Activated T-cell treated with anti-CD3 and anti-CD28 coated beads, Interleukin-2, amount 50 U/mL, for 4 hours (primary cell): ENCODE data around the gene LRRFIP1. TPM values are rescaled to one million over a fixed set of nuclear protein-coding genes. Genes with fewer than 3 reads are reported as not detected.
"Not testable (repeated sequence)": the region's sequence is repeated elsewhere in the genome, so short reads cannot be mapped to it uniquely, and the experiment has no call there.

ENCODE experiments used
- ATAC-seq, 2 donors: fragments of 200-7000 bp; cut with Tn5 transposase; one replicate each; pipeline ENCODE4 v1.10.0; 2021
- DNase-seq: peaks from one replicate; pipeline ENCODE4 v3.0.0-alpha.2; 2020
- H3K27me3 Mint-ChIP-seq: one replicate; pipeline ENCODE4 v1.8.0; 2021; ENCODE audit warnings: low read depth, mixed read lengths
- H3K36me3 Mint-ChIP-seq: one replicate; pipeline ENCODE4 v1.8.0; 2022; ENCODE audit warnings: mixed read lengths; ENCODE audit not compliant: insufficient read depth
- H3K4me1 Mint-ChIP-seq: one replicate; pipeline ENCODE4 v1.8.0; 2021; ENCODE audit warnings: low read depth, mixed read lengths
- H3K4me3 Mint-ChIP-seq: one replicate; pipeline ENCODE4 v1.8.0; 2021; ENCODE audit warnings: mild to moderate bottlenecking, moderate library complexity, mixed read lengths
- H3K9me3 Mint-ChIP-seq: one replicate; pipeline ENCODE4 v1.8.0; 2021; ENCODE audit warnings: mixed read lengths
- total RNA-seq, 3 donors: library from RNA; stranded (reverse); gene quantifications; one replicate each; pipeline ENCODE4 v1.2.1, GENCODE V29; 2021

LRRFIP1 gene
- total RNA-seq, 3 donors from 2014 or later: 160 to 203 (median 169) TPM

DNA sequence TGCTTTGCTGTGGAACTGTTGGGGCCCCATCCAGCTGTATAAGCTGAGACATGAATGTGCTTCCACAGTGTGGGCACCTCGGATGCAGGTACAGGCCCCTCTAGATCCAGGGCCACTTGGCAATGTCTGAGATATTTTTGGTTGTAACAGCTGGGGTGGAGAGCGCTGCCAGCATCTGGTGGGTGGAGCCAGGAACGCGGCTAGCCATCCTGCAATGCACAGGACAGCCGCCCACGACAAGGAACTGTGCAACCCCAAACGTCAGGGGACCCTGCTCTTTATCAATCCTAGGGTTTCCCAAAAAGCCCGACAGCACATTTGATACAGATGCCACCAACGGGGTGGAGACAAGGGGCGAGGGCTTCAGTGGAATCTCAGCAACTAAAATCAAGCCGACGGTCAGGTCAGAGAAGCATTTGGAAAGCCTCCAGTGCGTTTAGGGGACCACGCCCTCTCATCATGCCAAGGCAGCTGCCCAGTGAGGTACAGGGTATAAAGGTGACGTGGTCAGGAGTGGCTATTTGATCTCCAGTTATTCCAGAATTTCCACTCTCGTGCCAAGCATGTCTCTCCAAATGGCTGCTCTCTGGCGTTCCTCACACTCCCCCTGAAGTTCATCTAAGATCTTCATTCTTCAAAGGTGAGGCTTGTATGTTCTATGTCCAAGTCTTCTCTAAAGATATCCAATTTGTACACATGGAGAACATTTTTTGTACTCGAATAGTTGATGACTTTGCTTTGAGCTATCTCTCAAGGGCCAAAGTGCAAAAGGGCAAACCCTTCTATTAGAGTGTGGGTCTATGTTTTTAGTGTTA is 55.7 kb downstream of the LRRFIP1 start:
- no peak for ATAC-seq
- H3K36me3 Mint-ChIP-seq: no peaks in the 10 kb centered on the region
- H3K27me3 Mint-ChIP-seq: no peaks in the 10 kb centered on the region
- no peaks in the 10 kb centered on the region for H3K9me3 Mint-ChIP-seq
- peaks cover 29% of the 10 kb centered on the region for H3K4me1 Mint-ChIP-seq
- H3K4me3 Mint-ChIP-seq: no peak overlapping the region
- DNase-seq: no peak

DNA sequence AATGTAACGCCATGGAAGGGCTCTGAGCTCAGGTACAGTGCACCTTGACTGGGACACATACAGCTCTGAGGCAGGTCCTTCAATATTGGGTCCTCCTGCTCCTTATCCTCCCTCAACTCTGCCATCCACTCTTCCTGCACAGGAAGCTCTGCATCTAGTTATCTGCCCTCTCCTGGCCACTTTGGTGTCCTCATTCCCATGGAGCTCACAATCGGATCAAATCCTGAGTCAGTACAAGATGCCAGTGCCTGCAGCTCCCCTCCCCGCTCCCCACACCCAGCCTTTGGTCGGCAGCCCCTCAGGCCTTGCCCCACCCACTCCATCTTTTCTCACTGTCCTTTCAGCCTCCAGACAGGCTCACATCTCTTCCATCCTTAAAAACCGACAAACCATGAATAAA is 58.0 kb downstream of the LRRFIP1 start:
- Mint-ChIP-seq H3K36me3 (no peaks in the 10 kb centered on the region), H3K9me3 (no peaks in the 10 kb centered on the region), H3K4me3 (no peak overlapping the region), H3K27me3 (no peaks in the 10 kb centered on the region), H3K4me1 (peaks cover 48% of the 10 kb centered on the region)
- DNase-seq: no peak
- no peak for ATAC-seq

DNA sequence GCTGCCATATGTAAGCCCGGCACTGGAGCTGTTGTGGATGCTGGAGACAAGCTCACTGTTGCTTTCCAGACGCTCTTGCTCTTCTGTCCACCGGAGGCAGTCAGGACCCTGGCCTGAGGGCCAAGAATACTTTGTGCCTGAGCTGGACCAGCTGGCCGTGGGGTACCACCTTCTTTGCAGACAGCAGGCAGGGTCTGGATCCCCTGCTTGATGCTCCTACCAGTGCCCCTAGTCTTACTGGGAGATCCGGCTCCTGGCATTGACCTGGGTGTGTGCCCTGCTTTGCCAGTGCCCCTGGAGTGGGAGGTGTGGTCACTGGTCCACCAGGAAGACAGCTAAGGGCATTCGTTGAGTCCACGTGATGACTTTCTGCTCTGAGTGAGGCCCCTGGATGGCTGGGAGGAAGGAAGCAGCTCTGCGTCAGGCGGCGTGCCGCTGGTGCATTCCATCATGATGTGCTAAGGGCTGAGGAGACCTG is 59.3 kb downstream of the LRRFIP1 start:
- H3K4me1 Mint-ChIP-seq: peaks cover 53% of the 10 kb centered on the region
- DNase-seq (no peak), ATAC-seq (no peak)
- H3K27me3 Mint-ChIP-seq: no peaks in the 10 kb centered on the region
- no peaks in the 10 kb centered on the region for H3K36me3 Mint-ChIP-seq
- H3K9me3 Mint-ChIP-seq: no peaks in the 10 kb centered on the region
- H3K4me3 Mint-ChIP-seq: no peak overlapping the region

DNA sequence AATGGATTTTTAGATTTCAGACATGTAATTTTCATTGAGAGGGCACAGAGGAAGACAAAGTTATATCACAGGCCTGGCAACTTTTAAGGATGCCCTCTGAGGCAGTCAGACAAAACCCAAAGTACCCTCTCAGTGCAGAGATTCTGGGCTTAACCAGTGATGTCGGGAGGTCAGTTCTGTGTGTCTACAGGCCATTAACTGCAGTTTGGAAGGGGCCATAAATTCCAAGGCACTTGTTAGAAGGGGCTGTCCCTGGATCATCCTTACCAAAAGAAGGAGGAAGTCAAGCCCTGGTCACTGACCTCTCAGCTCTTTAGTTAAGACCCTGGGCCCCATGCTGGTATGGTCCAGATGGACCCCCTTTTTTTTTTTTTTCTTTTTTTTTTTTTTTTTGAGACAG is 60.7 kb downstream of the LRRFIP1 start:
- H3K4me3 Mint-ChIP-seq: peak overlapping the region; percentile 50
- no peaks in the 10 kb centered on the region for H3K27me3 Mint-ChIP-seq
- ATAC-seq: no peak

DNA sequence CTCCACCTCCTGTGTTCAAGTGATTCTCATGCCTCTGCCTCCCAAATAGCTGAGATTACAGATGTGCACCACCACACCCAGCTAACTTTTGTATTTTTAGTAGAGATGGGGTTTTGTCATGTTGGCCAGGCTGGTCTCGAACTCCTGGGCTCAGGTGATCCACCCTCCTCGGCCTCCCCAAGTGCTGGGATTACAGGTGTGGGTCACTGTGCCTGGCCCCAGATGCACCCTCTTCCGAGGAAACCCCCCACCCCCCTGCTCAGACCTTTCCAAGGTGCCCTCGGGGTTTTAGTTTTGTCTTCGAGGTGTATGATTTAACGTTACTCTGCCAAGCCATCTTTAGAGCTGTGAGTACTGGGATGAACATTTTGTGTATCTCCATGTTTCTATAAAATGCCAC is 61.2 kb downstream of the LRRFIP1 start:
- not testable (repeated sequence) for H3K9me3 Mint-ChIP-seq, DNase-seq, H3K27me3 Mint-ChIP-seq, H3K36me3 Mint-ChIP-seq, H3K4me3 Mint-ChIP-seq, ATAC-seq
- H3K4me1 Mint-ChIP-seq: peaks cover 59% of the 10 kb centered on the region

More for the DNA sequence above, 60.7 kb downstream of the LRRFIP1 start:
- Mint-ChIP-seq H3K9me3 (no peaks in the 10 kb centered on the region), H3K4me1 (peaks cover 54% of the 10 kb centered on the region), H3K36me3 (no peaks in the 10 kb centered on the region)
- no peak for DNase-seq

DNA sequence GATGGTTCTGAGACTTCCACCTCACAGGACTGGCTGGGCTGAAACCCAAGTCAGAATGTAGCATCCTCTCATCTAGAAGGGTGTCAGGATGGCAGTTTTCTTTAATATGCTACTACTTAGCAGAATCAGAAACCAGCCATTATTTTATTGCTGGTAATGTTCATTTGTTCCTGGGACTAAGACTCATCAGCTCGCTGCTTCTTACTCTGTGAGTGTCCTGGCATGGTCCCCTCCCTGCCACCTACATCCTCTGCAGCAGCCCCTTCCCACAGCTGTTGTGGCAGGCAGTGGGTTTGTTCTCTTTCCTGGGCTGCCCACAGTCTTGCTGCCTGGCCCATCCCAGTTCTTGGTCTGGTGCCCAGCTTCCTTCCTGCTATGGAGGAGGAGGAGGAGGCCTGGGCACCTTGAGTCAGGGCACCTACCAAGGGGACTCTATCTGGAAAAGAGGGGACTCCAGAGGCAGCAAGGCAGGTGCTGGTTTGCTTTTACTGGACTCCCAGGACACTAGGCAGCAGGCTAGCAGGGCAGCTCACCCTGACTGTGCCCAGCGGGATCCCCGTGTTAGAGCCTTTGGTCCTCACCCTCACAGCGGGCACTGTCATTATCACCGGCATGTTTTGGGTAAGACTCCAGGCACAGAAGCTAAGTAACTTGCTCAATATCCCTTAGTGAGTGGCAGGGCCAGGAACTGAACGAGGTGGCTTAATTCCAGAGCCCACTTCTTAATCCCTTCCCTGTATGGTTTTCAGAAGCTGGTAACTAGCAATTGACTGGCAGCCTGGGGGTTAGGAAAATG is 62.1 kb downstream of the LRRFIP1 start:
- Mint-ChIP-seq H3K36me3 (peaks cover 3% of the 10 kb centered on the region), H3K4me1 (peaks cover 68% of the 10 kb centered on the region), H3K4me3 (peak overlapping the region; percentile 77), H3K27me3 (no peaks in the 10 kb centered on the region), H3K9me3 (no peaks in the 10 kb centered on the region)
- DNase-seq (no peak), ATAC-seq (no peak)

DNA sequence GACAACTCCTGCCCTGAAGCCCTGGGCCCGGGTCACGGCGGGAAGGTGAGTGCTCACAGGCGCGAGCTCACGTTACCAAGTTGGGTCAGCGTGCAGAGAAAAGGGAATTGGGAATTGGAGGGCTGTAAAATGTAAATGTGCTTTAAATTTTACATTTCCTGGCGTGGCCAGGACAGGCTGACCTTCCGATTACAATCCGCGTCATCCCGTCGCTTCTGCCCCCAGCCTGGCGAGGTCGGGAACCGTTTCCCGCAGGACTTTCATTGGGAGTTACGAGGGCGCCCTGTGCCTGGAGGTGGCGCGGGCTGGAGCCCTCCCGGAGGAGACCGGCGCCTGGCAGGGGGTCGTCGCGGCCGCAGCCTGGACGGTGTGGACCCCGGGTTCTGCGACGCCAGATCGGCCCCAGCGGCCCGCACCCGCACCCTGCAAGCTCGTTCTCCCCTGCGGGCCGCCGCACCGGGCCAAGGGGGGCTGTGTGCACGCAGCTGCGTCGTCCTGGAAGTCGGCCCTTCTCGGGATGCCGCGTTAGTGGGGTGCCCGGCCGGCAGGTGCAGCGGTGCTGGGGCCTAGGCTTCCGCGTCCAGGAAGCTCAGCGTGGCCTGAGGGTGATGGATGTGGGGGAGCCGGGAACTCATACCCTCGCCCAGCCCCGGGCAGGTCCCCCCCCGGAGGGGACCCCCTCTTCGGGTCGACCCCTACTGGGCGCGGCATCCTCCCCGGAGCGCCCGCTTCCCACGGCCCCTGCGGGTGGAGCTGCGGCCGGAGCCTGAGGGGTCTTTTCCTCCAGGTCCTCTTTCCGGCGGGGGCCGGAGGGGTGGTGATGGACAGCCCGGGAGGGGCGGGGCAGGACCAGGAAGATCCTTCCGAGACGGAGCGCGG is 63.9 kb downstream of the LRRFIP1 start:
- Mint-ChIP-seq H3K27me3 (no peaks in the 10 kb centered on the region), H3K9me3 (no peaks in the 10 kb centered on the region), H3K4me3 (peak overlapping the region; percentile 77), H3K4me1 (peaks cover 75% of the 10 kb centered on the region), H3K36me3 (peaks cover 3% of the 10 kb centered on the region)
- DNase-seq: no peak
- peak; percentile 1 to 5 for ATAC-seq

DNA sequence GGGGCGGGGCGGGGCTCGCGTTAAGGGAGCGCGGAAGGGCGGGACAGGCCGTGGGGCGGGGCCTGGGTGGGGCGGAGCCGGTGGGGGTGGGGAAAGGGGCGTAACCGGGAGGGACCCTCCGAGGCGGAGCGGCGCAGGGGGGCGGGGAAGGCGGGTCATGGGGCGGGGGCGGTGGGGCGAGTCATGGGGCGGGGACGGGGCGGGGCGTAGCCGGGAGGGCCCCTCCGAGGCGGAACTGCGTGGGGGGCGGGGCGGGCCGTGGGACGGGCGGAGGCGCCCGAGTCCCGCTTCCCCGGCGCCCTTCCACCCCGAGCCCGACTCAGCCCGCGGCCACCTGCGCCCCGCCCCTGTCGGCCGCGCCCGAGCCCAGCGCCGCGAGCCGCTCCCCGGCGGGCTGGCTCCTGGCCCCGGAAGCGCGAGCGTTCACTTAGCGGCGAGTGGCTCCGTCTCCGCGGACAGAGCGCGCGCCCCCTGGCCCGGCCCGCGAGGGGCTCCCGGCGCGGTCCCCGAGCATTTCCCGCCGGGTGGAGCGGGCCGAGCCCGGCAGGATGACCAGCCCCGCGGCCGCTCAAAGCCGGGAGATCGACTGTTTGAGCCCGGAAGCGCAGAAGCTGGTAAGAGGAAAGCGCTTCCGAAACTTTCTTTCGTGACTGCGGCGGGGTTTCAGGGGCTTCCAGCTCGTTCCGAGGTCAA is 64.7 kb downstream of the LRRFIP1 start:
- Mint-ChIP-seq H3K36me3 (peaks cover 3% of the 10 kb centered on the region), H3K4me1 (peaks cover 76% of the 10 kb centered on the region), H3K4me3 (peak overlapping the region; percentile 99), H3K9me3 (no peaks in the 10 kb centered on the region), H3K27me3 (no peaks in the 10 kb centered on the region)
- peak; percentile 65 to 70 for ATAC-seq
- DNase-seq: peak; percentile 94

DNA sequence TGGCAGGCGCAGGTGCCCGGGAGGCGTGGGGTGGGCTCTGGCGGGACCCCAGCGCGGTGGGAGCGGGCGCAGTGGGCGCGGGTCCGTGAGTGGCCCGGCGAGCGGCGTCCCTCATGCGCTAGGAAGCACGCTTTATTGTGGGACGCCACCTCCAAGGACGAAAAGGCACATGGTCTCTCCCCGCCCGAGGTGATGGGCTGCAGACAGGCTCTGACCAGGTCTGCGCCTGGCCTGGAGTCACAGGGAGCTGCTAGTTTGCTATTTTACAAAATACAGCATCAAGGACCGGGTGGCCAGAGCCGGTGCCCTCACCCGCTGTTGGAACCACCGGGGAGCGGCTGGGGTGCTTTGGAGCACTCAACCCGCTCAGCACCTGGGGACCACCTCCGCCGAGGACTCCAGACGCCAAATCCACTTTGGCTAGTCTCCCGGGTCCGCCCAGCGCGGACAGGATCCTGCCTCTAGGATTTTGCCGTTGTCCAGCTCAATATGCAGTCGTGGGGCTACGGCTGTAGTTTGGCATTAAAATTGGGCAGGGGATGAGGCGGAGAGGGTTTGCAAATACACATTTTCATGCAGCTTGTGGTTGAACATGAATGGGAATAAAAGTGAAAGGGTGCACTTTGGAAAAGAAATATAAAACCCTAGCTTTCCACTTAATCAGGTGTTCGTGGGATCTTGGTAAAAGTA is 65.4 kb downstream of the LRRFIP1 start:
- peak; percentile 3 to 4 for ATAC-seq
- Mint-ChIP-seq H3K36me3 (peaks cover 3% of the 10 kb centered on the region), H3K4me3 (peak overlapping the region; percentile 99), H3K9me3 (no peaks in the 10 kb centered on the region), H3K4me1 (peaks cover 76% of the 10 kb centered on the region), H3K27me3 (no peaks in the 10 kb centered on the region)
- DNase-seq: no peak

DNA sequence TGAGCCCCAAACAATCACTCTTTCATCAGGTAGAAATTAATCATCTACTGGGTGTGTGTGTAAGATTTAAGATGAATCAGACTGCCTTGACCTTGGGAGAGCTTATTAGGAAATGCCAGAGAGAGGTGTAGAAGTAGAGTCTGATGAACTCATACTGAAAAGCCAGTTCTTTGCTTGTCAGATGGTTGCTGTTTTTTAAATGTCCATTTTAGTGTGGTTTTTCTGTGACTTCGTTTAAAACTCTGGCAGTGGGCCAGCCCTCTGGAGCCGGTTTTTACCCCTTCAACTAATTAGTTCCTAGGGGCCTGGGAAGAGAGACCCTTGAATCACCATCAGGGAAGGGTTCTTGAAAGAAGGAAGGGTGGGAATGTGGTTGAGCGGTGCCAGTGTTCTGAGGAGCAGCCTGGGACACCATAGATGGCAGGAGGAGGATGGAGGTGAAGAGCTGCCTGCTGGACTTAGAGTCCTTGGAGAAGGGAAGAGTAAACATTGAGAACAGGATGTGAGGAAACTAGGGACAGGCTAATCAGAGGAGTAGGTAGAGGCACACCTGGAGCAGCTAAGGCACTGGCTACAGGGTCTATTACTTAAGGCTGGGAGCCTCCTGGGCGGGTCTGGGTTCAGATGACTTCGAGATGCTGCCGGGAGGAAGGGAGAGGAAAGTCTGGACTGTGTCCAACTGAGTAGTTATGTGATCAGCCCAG is 66.1 kb downstream of the LRRFIP1 start:
- Mint-ChIP-seq H3K4me3 (peak overlapping the region; percentile 99), H3K27me3 (no peaks in the 10 kb centered on the region), H3K4me1 (peaks cover 78% of the 10 kb centered on the region), H3K36me3 (peaks cover 3% of the 10 kb centered on the region), H3K9me3 (no peaks in the 10 kb centered on the region)
- no peak for DNase-seq
- ATAC-seq: peak; percentile 44 to 51

DNA sequence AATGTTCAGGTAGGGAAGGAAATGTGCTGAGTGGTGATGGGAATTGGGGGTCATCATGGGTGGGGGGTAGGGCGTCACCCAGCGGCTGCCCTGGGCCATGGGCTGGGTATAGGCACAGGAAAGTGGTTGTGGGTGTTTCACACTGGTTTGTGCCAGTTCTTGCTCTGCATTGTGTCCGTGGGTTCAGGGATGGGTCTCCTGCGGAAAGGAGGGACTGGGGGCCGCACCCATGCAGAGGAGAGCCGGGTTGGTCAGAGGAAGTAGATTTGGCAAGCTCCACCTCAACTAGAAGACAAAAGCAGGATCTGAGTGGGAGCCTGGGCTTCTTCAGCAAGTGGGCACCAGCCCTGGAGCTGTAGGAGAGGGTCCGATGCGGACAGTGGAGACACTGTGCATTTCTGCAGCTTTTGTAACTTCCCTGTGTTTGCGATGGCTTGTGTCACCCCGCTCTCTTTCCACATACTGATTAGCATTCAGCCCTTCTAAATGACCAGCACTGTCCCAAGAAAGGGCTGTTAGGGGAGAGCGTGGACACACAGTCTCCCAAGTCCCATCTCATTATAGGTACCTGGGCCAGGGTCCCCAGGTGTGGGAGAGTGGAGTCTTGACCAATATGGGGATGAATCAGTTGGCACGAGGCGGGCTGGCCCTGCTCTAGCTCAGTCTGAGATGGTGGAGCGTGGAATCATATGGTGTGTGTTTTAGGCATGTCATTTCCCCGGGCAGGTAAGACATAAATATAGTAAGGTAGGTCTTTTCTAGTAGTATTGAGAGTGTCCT is 67.2 kb downstream of the LRRFIP1 start:
- H3K4me3 Mint-ChIP-seq: peak overlapping the region; percentile 99
- no peaks in the 10 kb centered on the region for H3K27me3 Mint-ChIP-seq
- no peaks in the 10 kb centered on the region for H3K9me3 Mint-ChIP-seq
- ATAC-seq: no peak
- no peak for DNase-seq
- H3K4me1 Mint-ChIP-seq: peaks cover 75% of the 10 kb centered on the region
- peaks cover 3% of the 10 kb centered on the region for H3K36me3 Mint-ChIP-seq

DNA sequence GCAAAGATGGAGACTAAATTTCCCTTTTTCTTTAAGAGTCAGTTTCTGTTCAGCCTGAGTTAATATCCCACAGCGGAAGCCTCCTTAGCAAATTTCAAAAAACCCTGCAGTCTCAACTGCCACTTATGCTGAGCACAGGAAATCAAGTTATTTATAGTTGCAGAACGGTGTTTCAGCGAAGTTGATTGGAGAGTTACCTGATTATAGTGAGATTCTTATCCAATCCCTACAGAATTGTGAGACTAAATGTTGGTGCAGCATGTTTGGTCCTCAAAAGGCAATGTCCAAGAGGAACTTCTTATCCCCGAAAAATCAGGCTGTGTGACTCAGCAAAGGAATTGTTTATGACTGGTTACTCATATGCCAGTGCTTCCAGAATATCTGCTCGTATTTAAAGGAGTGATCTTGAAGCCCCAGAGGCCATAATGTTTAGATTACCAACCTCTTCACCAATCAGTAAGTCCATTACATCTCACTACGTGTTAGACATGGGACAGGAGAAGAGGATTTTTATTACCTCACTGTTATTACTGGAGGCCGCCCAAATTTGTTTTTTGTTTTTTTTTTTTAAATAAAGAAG is 67.9 kb downstream of the LRRFIP1 start:
- peak overlapping the region; percentile 99 for H3K4me3 Mint-ChIP-seq
- DNase-seq: no peak
- no peak for ATAC-seq
- no peaks in the 10 kb centered on the region for H3K9me3 Mint-ChIP-seq
- peaks cover 75% of the 10 kb centered on the region for H3K4me1 Mint-ChIP-seq
- H3K36me3 Mint-ChIP-seq: peaks cover 5% of the 10 kb centered on the region
- H3K27me3 Mint-ChIP-seq: no peaks in the 10 kb centered on the region
